HG03280 (cell line): ENCODE measurements around the gene MAGOH.
"Not testable (repeated sequence)": the region's sequence is repeated elsewhere in the genome, so short reads cannot be mapped to it uniquely, and the experiment has no call there.

Experiments
- ATAC-seq: cut with Tn5 transposase; IDR thresholded peaks from one replicate; pipeline ENCODE4 v1.9.1; 2021; ENCODE audit warnings: mild to moderate bottlenecking, moderate library complexity; ENCODE audit not compliant: unreplicated experiment

MAGOH gene

DNA sequence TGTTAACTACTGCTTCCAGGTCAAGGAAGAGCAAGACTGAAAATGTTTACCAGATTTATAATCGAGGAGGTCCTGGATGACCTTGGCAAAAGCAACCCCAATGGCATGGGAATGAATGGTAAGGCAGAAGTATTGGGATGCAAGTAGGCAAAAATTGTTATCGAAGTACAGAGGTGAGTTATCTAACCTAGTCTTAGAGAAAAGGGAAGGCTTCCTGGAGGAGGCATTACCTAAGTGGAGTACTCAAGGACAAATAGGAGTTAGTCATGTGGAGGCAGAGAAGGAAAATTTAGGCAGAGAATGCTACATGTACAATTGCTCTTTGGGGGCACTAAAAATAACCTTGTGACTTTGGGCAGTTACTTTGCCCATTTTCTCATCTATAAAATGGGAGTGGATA is 3.5 kb upstream of the MAGOH start:
- no peak for ATAC-seq

DNA sequence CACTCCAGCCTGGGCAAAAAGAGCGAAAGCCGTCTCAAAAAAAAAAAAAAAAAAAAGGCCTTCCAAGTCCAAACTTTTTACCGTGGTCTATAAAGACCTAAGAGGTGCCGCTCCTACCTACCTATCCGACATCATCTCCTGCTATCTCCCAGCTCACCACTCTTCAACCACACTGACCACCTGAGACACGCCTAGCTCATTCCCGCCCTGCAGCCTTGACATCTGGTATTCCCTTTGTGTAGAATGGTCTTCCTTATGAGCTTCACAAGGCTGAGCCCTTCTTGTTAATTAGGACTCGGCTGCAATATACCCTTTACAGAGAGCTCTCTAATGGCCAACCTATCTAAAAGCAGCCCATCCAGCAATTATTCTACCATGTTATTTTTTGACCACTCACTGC is 680 bp downstream of the MAGOH start:
- no peak for ATAC-seq

DNA sequence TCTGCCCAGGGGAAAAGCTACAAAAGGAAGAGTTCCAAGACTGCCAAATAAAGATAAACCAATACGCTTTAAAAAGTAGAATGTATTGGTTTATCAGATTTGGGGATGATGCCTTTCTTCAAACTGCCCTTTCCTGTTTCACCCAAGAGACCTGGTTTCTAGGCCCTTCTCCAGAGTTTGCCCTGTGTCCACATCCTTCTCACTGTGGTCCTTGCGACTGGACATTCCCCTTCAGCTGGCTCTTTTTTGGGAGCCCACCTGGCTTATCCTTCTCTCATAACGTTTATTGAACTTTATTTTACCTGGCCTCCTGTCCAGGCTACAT is 17.4 kb downstream of the MAGOH start:
- no peak for ATAC-seq

DNA sequence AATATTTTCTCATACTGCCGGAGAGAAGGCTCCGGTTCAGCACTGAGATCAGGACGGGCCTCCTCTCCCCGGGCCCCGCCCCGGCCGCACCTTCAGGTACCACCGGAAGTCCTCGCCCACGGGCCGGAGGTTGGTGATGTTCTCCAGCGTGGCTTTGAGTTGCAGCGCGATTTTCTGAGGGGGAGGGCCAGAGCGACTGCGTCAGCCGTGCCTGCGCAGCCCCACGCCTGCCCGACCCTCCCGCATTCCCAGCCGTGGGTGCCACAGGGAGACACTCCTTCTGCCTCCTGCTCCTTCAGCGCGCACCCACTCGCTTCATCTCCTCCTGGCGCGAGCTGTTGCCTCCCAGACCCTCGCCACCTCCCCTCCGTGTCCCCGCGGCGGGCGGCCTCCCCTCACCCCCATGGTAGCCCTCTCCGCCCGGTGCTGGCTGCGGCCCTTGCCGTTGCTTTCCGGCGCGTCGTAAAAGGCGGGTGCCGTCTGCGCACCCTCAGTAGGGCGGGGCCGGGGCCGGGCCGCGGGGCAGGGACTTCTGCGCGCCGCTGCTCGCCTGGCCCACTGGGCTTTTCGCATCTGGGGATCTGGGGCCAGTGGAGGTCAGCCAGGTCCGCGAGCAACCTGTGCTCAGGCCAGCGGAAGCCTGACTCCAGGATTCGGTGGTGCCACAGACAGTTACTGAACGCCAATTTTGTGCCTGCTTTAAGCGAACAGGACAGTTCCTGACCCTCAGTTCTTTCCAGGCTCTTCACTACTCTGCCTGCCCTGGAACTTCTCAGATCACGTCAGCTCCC is 18.0 kb downstream of the MAGOH start, which contains the start of gene CZIB:
TSS of gene CZIB (minus strand) at position 464 of the 791 bp plus-strand sequence. CDS start at position 405, 59 bp downstream.
- peak; percentile 91 for ATAC-seq

DNA sequence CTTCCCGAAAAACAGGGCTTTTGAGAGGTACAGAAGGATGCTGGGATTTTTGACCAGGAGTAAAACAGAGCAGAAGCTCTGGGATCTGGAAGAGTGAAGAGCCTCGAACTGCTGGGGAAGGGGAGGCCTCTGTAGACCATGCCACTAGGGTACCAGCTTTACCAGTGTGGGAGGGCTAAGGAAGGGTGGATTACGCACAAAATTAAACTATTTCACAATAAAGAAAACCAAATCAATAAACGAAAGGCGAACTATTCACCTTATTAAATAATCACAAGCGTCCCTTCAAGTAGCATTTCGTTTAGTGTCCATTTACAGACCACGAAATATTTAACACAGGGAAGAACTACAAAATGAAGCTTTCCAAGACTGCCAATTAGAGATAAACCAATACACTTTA is 18.6 kb downstream of the MAGOH start:
- ATAC-seq = no peak

DNA sequence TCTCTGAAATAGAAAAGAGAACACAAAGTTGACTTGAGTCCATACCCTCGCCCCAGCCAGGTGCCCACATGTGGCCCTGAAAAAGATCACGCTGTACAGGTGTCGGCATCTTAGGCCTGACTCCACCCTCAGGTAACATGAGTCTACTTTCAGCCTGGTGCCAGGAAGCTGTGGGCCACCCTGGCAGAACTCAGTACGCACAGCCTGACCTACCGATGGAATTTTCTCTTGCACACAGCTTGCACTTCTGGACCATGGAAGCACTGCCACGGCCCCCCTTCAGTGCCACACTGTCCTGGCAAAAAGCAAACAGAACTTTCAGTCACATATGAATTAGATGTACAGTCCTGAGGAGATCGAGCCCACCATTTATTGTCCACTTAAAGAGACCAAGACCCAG is 20.1 kb downstream of the MAGOH start:
- no peak for ATAC-seq

DNA sequence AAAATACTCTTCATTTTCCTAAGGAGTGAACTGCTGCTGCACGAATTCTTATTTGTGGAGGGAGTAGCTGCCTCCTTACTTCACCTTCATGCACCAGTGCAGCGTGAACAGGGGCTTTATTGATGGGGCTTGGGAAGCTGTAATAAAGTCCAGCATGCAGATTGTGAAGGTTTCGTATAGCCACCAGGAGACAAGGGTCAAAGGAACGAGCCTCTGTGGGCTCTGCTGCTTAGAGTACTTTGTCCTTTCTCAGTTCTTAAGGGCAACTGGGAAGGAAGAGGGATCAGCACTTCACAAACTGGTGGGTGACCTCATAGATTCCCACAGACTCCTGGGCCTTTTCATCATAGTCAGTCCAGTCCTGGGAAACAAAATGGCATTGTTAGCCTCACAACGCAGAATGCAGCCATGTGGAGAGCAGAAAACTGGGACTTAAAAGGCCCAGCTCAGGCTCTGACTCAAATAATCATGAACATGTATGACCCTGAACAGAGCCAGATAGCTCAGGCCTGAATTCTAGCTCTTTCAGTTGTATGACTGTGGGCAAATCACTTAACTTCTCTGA is 23.9 kb downstream of the MAGOH start:
- no peak for ATAC-seq

DNA sequence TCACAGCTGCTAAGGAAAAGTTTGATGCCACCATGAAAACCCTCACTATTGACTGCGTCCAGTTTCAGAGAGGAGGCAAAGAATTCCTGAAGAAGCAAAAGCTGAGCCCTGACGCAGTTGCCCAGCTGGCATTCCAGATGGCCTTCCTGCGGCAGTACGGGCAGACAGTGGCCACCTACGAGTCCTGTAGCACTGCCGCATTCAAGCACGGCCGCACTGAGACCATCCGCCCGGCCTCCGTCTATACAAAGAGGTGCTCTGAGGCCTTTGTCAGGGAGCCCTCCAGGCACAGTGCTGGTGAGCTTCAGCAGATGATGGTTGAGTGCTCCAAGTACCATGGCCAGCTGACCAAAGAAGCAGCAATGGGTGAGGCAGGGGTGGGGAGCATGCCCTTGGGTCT is 27.4 kb downstream of the MAGOH start:
- ATAC-seq = no peak

DNA sequence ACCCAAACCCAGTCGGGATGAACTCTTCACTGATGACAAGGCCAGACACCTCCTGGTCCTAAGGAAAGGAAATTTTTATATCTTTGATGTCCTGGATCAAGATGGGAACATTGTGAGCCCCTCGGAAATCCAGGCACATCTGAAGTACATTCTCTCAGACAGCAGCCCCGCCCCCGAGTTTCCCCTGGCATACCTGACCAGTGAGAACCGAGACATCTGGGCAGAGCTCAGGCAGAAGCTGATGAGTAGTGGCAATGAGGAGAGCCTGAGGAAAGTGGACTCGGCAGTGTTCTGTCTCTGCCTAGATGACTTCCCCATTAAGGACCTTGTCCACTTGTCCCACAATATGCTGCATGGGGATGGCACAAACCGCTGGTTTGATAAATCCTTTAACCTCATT is 28.0 kb downstream of the MAGOH start:
- ATAC-seq = no peak

DNA sequence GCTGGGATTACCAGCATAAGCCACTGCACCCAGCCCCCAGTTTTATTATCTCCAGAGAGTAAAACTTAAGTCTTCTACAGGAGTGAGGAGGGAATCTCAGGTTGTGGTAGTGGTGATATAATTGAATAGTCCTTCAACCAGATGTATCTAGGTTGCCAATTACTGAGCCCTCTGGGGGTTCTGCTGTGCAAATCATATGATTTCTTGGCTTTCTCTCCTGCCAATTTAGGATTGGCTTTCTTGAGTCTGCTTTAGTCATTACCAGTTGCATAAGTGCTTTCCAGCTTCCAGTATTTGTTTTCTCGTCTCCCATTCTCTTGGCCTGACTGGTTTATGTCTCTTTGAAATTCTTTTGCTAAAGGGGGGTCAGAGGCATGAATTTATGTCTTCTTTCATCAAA is 30.6 kb downstream of the MAGOH start:
- no peak for ATAC-seq

DNA sequence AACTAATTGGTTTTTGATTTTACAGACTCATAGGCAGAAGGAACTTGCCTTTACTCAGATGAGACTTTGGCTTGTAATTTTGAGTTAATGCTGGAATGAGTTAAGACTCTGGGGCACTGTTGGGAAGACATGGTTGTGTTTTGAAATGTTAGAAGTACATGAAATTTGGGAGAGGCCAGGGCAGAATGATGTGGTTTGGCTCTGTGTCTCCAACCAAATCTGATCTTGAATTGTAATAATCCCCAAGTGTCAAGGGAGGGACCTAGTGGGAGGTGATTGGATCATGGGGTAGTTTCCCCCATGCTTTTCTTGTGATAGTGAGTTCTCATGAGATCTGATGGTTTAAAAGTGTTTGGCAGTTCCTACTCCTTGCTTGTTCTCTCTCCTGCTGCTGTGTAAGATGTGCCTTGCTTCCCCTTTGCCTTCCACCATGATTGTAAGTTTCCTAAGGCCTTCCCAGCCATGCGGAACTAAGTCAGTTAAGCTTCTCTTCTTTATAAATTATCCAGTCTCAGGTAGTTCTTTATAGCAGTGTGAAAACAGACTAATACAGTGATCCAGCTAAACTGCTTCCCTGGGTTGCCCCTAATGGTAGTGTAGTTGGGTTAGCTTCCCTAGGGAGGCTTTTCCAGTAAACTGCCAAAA is 31.5 kb downstream of the MAGOH start:
- ATAC-seq = no peak

DNA sequence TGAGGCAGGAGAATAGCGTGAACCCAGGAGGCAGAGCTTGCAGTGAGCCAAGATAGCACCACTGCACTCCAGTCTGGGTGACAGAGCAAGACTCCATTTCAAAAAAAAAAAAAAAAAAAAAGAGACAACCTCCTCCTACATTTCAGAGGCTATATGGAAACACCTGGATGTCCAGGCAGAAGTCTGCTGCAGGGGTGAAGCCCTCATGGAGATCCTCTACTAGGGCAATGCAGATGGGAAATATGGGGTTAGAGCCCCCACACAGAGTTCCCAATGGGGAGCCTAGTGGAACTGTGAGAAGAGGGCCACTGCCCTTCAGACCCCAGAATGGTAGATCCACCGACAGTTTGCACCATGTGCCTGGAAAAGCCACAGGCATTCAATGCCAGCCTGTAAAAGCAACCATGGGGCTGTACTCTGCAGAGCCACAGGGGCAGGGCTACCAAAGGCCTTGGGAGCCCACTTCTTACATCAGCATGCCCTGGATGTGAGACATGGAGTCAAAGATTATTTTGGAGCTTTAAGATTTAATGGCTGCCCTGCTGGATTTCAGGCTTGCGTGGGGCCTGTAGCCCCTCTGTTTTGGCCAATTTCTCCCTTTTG is 32.1 kb downstream of the MAGOH start:
- ATAC-seq = not testable (repeated sequence)

DNA sequence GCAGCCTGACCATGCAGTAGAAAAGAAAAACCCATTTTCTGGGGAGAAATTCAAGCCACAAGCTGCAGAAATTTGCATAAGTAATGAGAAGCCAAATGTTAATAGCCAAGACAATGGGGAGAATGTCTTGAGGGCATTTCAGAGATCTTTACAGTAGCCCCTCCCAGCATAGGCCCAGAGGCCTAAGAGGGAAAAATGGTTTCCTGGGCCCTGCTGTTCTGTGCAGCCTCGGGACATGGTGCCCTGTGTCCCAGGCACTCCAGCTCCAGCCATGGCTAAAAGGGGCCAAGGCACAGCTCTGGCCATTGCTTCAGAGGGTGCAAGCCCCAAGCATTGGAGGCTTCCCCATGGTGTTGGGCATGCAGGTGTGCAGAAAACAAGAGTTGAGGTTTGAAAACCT is 32.8 kb downstream of the MAGOH start:
- ATAC-seq = not testable (repeated sequence)

DNA sequence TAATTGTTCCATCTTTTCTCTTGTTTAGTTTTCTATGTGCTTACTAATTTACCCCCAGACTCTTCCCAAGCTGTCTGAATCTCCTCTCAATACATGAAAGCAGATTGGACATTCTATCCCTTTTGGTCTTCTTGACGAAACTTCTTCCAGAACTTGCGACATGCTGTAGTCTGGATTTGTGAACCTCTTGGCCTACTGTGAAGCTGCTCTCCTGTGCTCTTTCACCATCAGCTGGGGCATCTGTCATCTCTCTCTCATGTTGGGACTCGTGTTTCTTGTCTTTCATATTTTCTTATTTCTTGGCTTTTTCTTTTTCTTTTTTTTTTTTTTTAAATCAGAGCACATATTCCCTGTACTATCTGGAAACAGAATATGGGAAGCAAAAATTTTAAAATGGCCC is 34.9 kb downstream of the MAGOH start:
- no peak for ATAC-seq

DNA sequence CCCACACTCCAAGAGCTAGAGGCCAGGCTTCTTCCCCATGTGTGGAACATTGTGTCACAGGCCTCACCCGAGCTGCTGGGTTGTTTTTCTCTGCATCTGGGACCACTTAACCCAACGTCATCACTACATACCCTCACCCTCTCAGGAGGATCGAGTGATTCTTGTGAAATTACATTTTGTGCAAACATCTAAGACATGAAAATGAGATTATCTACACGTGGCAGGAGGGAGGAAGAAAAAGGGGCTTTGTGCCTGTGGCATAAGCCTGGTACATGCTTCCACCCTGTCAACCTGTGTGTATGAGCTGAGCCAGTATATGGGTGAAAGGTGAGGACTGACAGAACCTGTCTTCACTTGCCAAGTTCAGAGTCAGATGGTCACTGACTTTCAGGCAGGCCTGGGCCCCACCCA is 40.1 kb downstream of the MAGOH start:
- ATAC-seq = no peak

DNA sequence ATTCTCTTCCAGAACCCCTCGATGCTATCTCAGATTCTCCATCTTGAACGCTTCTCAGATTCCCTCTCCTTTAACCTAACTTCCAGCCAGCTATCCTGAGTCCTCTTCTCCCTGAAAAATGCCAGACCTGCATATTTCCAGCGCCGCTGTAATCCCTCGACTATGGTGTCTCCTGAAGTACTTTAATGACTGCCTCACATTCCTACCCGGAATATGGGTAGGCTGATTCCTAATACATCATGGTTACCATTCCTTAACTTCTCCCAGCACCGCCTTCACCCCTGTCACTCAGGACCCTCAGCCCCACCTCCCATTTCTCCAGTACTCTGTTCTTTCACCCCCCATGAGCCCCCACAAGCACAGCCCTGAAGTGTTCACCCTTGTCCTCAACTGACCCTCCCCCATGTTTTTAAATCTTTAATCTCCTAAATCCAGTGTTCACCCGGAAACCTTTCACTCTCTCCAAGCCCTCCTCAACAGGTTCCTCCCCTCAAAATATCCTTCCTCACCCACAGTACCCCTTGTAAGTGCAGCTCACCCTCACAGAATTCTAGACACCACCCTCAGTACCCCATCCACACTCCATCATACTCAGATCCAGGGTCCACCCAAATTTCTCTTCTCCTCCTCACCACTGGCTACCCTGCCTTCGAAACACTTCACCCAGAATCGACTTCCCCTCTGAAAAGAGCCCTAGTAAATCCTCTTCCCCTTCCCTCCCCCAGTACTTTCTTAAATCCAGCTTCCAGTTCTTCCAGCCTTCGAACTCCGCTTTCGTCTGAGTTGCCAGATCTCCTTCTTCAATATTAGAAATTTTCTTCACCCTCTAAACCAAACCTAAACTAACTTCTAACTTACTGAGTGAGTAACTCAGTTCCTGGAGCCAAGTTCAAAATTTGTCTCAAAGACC is 40.8 kb downstream of the MAGOH start:
- no peak for ATAC-seq

DNA sequence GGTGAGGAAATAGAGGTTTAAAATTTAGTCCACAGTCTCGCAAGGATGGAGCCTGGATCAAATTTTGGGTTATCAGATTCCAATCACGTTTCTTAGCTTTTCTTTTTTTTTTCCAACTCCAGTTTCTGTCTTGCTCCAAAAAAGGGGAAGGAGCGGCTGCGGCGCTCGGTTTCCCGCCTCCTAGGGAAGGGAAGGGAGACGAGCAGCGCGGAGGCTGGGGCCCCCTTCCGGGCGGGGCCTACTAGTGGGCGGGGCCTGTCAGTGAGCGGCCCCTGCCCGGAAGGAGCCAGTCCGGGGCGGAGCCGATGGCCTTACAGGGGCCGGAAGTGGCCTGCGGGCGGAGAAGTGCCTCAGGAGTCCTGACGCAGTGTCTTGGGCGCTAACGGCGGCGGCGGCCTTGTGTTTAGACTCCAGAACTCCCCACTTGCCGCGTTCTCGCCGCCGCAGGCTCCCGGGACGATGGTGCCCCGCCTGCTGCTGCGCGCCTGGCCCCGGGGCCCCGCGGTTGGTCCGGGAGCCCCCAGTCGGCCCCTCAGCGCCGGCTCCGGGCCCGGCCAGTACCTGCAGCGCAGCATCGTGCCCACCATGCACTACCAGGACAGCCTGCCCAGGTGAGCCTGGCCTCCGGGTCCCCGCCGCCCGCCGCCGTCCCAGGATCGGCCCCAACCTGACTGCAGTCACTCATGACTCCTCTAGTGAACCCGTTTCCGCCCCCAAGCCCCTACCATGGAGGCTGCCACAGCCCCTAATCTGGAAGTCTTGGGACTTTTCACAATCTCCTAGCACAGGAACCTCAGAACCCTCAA is 41.6 kb downstream of the MAGOH start, which contains the start of gene CPT2:
TSS of gene CPT2 (plus strand) at position 340 of the 806 bp plus-strand sequence. CDS start at position 460, 120 bp downstream.
- peak; percentile 100 for ATAC-seq

DNA sequence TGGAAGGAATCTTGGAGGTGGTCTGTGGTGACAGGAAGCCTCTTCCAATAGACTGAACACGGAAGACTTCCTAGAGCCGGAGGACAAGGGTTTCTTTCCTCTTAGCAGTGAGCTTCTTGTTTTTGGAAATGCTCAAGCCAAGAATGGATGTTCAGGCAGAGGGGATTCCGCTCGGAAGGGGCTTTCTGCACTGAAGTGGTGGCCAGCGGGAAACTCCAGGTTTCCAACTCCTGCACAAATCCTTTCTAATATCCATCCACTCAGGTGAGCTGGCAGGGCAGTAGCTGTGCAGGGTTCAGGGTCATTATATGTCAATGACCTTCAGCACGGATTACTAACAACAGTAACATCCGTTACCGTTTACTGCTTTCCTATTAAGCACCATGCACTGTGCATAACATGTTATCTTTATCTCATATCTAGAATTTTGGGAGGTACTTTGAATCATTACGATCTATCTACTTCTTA is 42.3 kb downstream of the MAGOH start:
- no peak for ATAC-seq

DNA sequence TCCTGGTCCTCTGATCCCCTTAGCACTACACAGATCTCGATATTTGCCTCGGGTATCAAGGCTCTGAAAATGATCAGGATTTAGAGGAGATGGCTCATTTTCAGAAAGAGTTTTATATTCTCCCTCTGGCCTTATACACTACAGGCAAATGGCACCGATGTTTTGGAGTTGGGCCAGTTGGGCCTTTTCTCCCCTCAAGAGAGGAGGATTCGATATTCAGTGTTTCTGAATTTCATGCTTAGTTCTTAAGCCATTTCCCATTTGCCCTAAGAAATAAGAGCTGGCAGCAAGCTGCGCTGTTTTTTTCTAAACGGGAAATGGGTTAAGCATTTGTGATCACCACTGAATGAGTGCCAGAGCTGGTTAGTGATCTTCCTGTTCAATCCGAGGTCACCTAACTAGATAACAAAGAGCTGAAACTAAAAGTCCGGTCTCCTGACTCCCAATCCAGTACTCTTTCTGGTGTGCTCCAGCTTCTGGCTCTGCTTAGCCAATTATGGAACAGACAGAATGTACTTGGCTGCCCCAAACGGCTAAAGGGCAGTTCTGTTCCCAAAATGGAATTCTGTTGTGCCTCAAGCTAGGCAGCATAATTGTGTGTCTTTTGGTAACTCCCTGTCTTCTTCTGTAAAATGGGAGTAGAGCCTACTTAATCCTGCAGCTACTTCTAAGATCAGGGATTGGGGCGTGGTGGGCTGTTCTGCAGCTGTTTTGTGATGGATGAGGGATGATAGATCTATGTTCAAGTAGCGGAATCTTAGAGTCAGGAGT is 42.9 kb downstream of the MAGOH start:
- no peak for ATAC-seq
